Effector memory CD8-positive, alpha-beta T cell (primary cell): ENCODE results near the gene HAUS8.
"Not testable (repeated sequence)": the region's sequence is repeated elsewhere in the genome, so short reads cannot be mapped to it uniquely, and the experiment has no call there.

Source experiments
- ATAC-seq: fragments of 150-1000 bp; cut with Tn5 transposase; replicated peaks from 2 replicates; pipeline ENCODE4 v1.10.0; 2021; ENCODE audit warnings: mild to moderate bottlenecking, moderate library complexity
- DNase-seq, 3 experiments: peaks; one replicate each; pipeline ENCODE4 v3.0.0; 2021
- H3K27ac Mint-ChIP-seq, 2 donors: one replicate each; pipeline ENCODE4 v1.8.0; 2022; ENCODE audit warnings: mild to moderate bottlenecking in 2 of 2, mixed read lengths in 2 of 2, moderate library complexity in 2 of 2
- H3K27me3 Mint-ChIP-seq, 2 donors: one replicate each; pipeline ENCODE4 v1.8.0; 2022; ENCODE audit warnings: mixed read lengths in 2 of 2
- H3K36me3 Mint-ChIP-seq: one replicate; pipeline ENCODE4 v1.8.0; 2022; ENCODE audit warnings: mild to moderate bottlenecking, moderate library complexity, mixed read lengths; ENCODE audit not compliant: insufficient read depth
- H3K4me1 Mint-ChIP-seq, 2 donors: one replicate each; pipeline ENCODE4 v1.8.0; 2022; ENCODE audit warnings: low read depth in 2 of 2, mixed read lengths in 2 of 2
- H3K4me3 Mint-ChIP-seq, 2 donors: one replicate each; pipeline ENCODE4 v1.8.0; 2022; ENCODE audit warnings: mild to moderate bottlenecking in 2 of 2, mixed read lengths in 2 of 2, moderate library complexity in 2 of 2
- H3K9me3 Mint-ChIP-seq, 2 donors: one replicate each; pipeline ENCODE4 v1.8.0; 2022; ENCODE audit warnings: mixed read lengths in 2 of 2

Gene HAUS8

GRCh38 chr19:17109962-17110598, 34.8 kb upstream of the HAUS8 start:
- ATAC-seq (peak; percentile 53), DNase-seq (peak in 1 of 3 experiments; percentile 12)
- no peaks in the 10 kb centered on the region for H3K27me3 Mint-ChIP-seq
- peak overlapping the region; percentile 25 to 55 for H3K4me3 Mint-ChIP-seq
- H3K36me3 Mint-ChIP-seq, result peaks cover 69% of the 10 kb centered on the region
- H3K27ac Mint-ChIP-seq, result peak overlapping the region; percentile 69 to 90
- H3K4me1 Mint-ChIP-seq, result peaks cover 46 to 50% of the 10 kb centered on the region in 2 donors
- H3K9me3 Mint-ChIP-seq, result no peaks in the 10 kb centered on the region

GRCh38 chr19:17109300-17109699, 34.0 kb upstream of the HAUS8 start:
- H3K4me1 Mint-ChIP-seq, result peaks cover 46 to 50% of the 10 kb centered on the region in 2 donors
- H3K4me3 Mint-ChIP-seq, result peak overlapping the region in 1 of 2 donors; percentile 25
- peak overlapping the region; percentile 69 to 90 for H3K27ac Mint-ChIP-seq
- peaks cover 68% of the 10 kb centered on the region for H3K36me3 Mint-ChIP-seq
- no peaks in the 10 kb centered on the region for H3K27me3 Mint-ChIP-seq
- DNase-seq (no peak), ATAC-seq (no peak)
- no peaks in the 10 kb centered on the region for H3K9me3 Mint-ChIP-seq

GRCh38 chr19:17108453-17108784, 33.2 kb upstream of the HAUS8 start:
- H3K36me3 Mint-ChIP-seq, result peaks cover 75% of the 10 kb centered on the region
- no peak for DNase-seq
- H3K4me1 Mint-ChIP-seq, result peaks cover 44 to 52% of the 10 kb centered on the region in 2 donors
- no peaks in the 10 kb centered on the region for H3K27me3 Mint-ChIP-seq
- no peak for ATAC-seq
- no peak overlapping the region for H3K4me3 Mint-ChIP-seq
- H3K27ac Mint-ChIP-seq, result peak overlapping the region in 1 of 2 donors; percentile 55
- no peaks in the 10 kb centered on the region for H3K9me3 Mint-ChIP-seq

- ATAC-seq (peak; percentile 35), DNase-seq (no peak)
- Mint-ChIP-seq H3K4me1 (peaks cover 44 to 53% of the 10 kb centered on the region in 2 donors), H3K36me3 (peaks cover 77% of the 10 kb centered on the region), H3K4me3 (no peak overlapping the region), H3K27me3 (no peaks in the 10 kb centered on the region), H3K27ac (peak overlapping the region in 1 of 2 donors; percentile 55), H3K9me3 (no peaks in the 10 kb centered on the region)
These were observed 32.5 kb upstream of the HAUS8 start for GRCh38 chr19:17107546-17108452.

GRCh38 chr19:17106964-17107363, 31.7 kb upstream of the HAUS8 start:
- ATAC-seq, H3K4me3 Mint-ChIP-seq, H3K27me3 Mint-ChIP-seq, H3K9me3 Mint-ChIP-seq, DNase-seq: not testable (repeated sequence)
- Mint-ChIP-seq H3K27ac (peak overlapping the region in 1 of 2 donors; percentile 55), H3K4me1 (peaks cover 45 to 46% of the 10 kb centered on the region in 2 donors), H3K36me3 (peaks cover 80% of the 10 kb centered on the region)

GRCh38 chr19:17105556-17105955, 30.3 kb upstream of the HAUS8 start:
- Mint-ChIP-seq H3K27ac (peak overlapping the region; percentile 7 to 71), H3K36me3 (peaks cover 79% of the 10 kb centered on the region), H3K4me1 (peaks cover 41 to 47% of the 10 kb centered on the region in 2 donors)

GRCh38 chr19:17104679-17105078, 29.4 kb upstream of the HAUS8 start:
- Mint-ChIP-seq H3K27ac (peak overlapping the region in 1 of 2 donors; percentile 75), H3K36me3 (peaks cover 85% of the 10 kb centered on the region), H3K9me3 (no peaks in the 10 kb centered on the region), H3K4me3 (peak overlapping the region in 1 of 2 donors; percentile 45), H3K4me1 (peaks cover 36 to 44% of the 10 kb centered on the region in 2 donors), H3K27me3 (no peaks in the 10 kb centered on the region)
- ATAC-seq, result no peak
- no peak for DNase-seq

More at GRCh38 chr19:17105556-17105955, 30.3 kb upstream of the HAUS8 start:
- no peaks in the 10 kb centered on the region for H3K9me3 Mint-ChIP-seq
- no peak for DNase-seq
- no peaks in the 10 kb centered on the region for H3K27me3 Mint-ChIP-seq
- no peak overlapping the region for H3K4me3 Mint-ChIP-seq
- no peak for ATAC-seq

- Mint-ChIP-seq H3K4me3 (no peak overlapping the region), H3K27ac (peak overlapping the region; percentile 47 to 63), H3K9me3 (no peaks in the 10 kb centered on the region), H3K4me1 (peaks cover 43 to 49% of the 10 kb centered on the region in 2 donors), H3K36me3 (peaks cover 80% of the 10 kb centered on the region), H3K27me3 (no peaks in the 10 kb centered on the region)
- DNase-seq (peak in 2 of 3 experiments; percentile 19 to 20), ATAC-seq (no peak)
These were observed 27.9 kb upstream of the HAUS8 start for GRCh38 chr19:17103177-17103576.

- Mint-ChIP-seq H3K27ac (peak overlapping the region; percentile 47 to 63), H3K9me3 (no peaks in the 10 kb centered on the region), H3K4me3 (no peak overlapping the region), H3K27me3 (no peaks in the 10 kb centered on the region), H3K4me1 (peaks cover 39 to 48% of the 10 kb centered on the region in 2 donors), H3K36me3 (peaks cover 73% of the 10 kb centered on the region)
- DNase-seq (no peak), ATAC-seq (no peak)
These were observed 26.7 kb upstream of the HAUS8 start for GRCh38 chr19:17101686-17102628.

- no peak for DNase-seq
- no peak for ATAC-seq
- Mint-ChIP-seq H3K9me3 (no peaks in the 10 kb centered on the region), H3K4me1 (peaks cover 46 to 48% of the 10 kb centered on the region in 2 donors), H3K36me3 (peaks cover 46% of the 10 kb centered on the region), H3K27me3 (no peaks in the 10 kb centered on the region), H3K27ac (peak overlapping the region; percentile 59 to 69), H3K4me3 (no peak overlapping the region)
These were observed 23.1 kb upstream of the HAUS8 start for GRCh38 chr19:17098326-17098725.

GRCh38 chr19:17097593-17098126, 22.4 kb upstream of the HAUS8 start:
- H3K4me3 Mint-ChIP-seq, result no peak overlapping the region
- H3K36me3 Mint-ChIP-seq, result peaks cover 39% of the 10 kb centered on the region
- no peak overlapping the region for H3K27ac Mint-ChIP-seq

GRCh38 chr19:17095141-17095919, 20.1 kb upstream of the HAUS8 start:
- Mint-ChIP-seq H3K4me1 (peaks cover 43 to 49% of the 10 kb centered on the region in 2 donors), H3K27ac (peak overlapping the region; percentile 17 to 76), H3K27me3 (no peaks in the 10 kb centered on the region), H3K4me3 (no peak overlapping the region), H3K9me3 (no peaks in the 10 kb centered on the region), H3K36me3 (peaks cover 18% of the 10 kb centered on the region)
- ATAC-seq, result no peak
- no peak for DNase-seq

More at GRCh38 chr19:17097593-17098126, 22.4 kb upstream of the HAUS8 start:
- ATAC-seq, result no peak
- DNase-seq, result no peak
- no peaks in the 10 kb centered on the region for H3K9me3 Mint-ChIP-seq
- no peaks in the 10 kb centered on the region for H3K27me3 Mint-ChIP-seq
- peaks cover 39 to 44% of the 10 kb centered on the region in 2 donors for H3K4me1 Mint-ChIP-seq
